Left colon (tissue), 2 donors: ENCODE results near the gene BICC1. TPM values are rescaled to one million over a fixed set of nuclear protein-coding genes. Genes with fewer than 3 reads are reported as not detected.

Experiments
- ATAC-seq: fragments of 200-7000 bp; cut with Tn5 transposase; one replicate; pipeline ENCODE4 v1.9.1; 2020; ENCODE audit warnings: mild to moderate bottlenecking, moderate library complexity
- DNase-seq, 2 donors: peaks; one replicate each; pipeline ENCODE4 v3.0.0-alpha.2; 2020
- intact Hi-C, 2 donors: fragments of 100-400 bp; cut with DNase I in 1 of 2; cut with micrococcal nuclease in 1 of 2; formaldehyde crosslinking; loops; one replicate each; pipeline versions ENCODE4 v1.11.2 to v1.14.0; 2022; cut with DNase I, micrococcal nuclease
- total RNA-seq, 2 donors: library from RNA; stranded (reverse); fragmentation: NEBNext Ultra II Directional; extraction: Animal tissue kit (Norgen Biotek cat#: 25700); gene quantifications; one replicate each; pipeline ENCODE4 v1.2.1, GENCODE V29; 2021
- donor health status: DM: no; HTN: no; CAD: no.
- donor health status: DM: yes; HTN: yes; CAD: no.

Gene BICC1
- total RNA-seq, 2 donors from 2014 or later = 1.7 to 2.5 TPM

DNA sequence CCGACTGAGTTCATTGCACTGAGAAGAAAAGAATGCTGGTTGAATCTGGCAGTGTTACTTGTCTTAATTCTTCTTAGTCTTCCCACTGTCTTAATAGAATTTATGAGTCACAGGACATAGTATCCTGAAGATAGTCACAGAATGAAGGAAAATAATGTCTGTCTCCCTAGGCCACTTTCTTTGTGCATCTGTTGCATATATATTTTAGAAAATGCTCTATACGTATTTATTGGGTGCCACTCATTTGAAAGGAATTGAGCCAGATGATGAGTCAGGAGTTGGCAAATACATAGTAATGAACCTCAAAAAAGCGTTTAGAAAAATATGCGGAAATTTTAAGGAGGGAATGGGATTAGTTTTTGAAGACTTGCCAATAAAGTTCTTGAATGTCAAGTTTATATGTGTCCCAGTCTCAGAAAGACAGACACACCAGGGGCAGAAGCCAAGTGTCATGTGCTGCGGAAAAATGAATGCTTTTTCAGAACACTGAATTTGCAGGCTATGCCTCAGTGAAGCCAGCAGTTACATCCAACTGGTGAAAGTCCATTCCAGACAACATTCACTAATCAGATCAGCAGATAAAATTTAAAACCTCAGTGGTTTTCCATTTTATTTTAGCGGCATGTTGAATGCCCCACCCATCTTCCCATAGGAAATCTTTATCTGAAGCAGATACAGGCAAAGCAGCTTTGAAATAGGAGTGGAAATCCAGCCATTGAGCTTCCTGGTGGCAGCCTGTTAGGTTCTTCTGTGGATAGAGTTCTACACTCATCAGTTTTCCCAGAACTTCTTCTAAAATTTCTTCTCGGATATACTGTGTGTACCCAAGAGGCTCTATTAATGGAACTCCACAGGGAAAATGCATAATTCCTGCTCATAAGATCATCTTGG is 308.4 kb downstream of the BICC1 start:
- DNase-seq = no peak

DNA sequence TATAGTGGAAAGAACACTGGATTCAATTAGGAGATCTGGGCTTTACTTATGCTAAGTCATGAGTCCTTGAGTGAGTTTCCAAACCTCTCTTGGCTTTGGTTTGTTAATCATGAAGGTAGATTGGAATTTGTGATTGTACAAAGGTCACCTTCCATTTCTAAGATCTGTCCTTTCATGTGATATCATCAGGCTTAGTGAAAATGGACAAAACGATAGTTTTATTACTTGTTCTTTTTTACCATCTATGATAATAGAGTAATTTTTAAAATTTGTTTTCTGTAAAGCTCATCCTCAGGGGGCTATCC is 309.0 kb downstream of the BICC1 start:
- intact Hi-C loops = no loop called here
- DNase-seq (no peak), ATAC-seq (no peak)

More for the DNA sequence above, 308.4 kb downstream of the BICC1 start:
- ATAC-seq = no peak
- intact Hi-C loops = no loop called here

DNA sequence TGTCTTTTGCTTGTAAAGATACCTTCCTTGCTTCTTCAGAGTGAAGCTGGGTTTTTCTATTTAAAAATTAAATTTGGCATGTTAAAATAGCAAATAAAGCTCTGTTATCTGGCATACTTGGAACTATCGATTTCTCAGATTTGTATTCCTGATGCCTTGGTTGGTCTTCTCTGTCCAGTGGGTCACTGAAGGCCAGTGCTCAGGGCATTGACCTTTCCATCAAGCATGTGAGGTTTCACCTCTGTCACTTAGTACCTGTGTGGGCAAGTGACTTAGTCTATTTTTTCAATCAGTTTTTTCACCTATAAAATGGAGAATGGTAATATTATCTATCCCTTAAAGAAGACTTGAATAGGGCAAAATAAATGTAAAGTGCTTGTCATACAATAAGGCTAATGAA is 311.3 kb downstream of the BICC1 start:
- no peak for ATAC-seq
- intact Hi-C loops = no loop called here
- no peak for DNase-seq

DNA sequence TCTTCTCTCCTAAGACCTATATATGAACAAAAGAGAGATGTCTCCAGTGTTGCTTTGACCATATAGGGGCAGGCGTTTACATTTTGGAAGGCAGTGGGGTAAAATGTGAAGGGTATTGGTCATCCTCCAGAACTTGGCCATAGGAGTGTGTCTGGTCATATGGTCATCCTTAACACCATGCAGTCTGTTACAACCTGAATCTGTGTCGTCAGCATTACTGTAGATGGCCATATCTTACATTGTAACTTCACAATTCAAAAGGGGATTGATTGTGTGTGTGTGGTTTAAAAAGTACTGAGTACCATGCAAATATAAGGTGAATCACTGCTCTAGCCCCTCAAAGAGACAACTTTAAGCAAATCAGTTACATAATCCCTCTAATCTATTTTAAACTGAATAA is 311.7 kb downstream of the BICC1 start:
- DNase-seq (no peak), ATAC-seq (no peak)
- intact Hi-C loops = no loop called here

DNA sequence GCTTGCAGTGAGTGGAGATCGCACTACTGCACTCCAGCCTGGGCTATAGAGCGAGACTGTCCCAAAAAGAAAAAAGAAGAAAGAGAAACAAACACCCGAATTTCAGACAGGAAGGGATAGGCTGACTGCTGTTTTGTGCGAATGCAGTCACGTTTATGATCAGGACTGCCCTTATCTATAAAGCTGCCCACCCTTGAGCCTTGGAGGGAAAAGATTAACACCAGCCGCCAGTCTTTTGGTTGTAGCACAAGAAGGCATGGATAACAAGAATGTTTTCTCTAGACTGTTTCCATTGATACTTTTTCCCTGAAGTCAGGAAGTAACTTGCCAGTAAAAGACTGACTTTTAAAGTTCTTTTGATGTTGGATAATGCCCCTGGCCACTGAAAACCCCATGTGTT is 314.0 kb downstream of the BICC1 start:
- intact Hi-C loops = no loop called here
- ATAC-seq (no peak), DNase-seq (no peak)

DNA sequence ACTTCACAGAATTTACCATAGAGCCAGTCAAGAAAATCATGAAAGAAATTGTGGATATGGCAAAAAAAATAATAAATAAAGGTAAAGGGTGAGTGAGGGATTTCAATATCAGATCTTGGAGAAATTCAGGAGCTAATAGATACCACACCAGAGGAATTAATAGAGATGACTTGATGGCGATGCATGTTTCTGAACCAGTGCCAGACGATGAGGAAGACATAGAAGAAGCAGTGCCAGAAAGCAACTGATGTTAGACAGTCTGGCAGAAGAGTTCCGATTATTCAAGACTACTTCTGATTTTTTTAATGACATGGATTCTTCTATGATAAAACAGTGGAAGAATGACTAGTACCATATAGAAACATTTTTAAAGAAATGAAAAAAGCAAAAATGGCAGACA is 314.7 kb downstream of the BICC1 start:
- intact Hi-C loops = no loop called here
- DNase-seq = no peak
- no peak for ATAC-seq

DNA sequence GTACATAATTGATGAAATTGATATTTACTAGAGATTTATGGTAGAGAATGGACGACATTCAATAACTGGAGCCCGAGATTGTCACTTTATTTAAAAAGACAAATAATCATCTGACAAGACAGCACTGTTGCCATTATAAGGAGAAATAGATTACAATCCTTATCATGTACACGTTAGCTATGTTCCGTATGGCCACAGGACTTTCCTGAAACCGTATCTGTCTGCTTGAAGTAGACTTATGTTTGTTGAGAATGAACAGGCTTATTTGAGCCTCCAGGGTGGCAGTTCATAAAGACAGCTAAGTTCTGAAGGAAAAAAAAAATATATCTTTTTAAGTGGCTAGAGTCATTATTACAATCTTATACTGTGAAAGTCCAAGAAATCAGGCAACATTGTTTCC is 317.2 kb downstream of the BICC1 start:
- ATAC-seq (no peak), DNase-seq (no peak)
- intact Hi-C loops = no loop called here

DNA sequence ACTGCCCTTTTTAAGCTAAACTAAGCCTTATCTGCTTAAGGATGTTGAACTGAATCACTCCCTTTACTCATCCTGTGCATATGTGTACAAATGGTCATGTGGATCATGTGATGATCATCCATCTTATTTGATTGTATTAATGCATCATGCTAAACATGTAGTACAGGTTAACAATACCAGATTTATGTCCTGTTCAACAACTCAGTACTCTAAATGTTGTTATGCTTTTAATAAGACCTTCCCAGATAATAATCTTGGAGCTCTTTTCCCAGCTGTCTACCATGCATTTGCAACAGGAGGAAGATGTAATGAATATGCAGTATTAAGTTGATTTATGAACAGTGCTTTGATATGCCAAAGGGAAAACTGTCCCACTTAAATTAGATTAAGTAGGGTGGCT is 318.0 kb downstream of the BICC1 start:
- ATAC-seq (no peak), DNase-seq (no peak)
- intact Hi-C loops = no loop called here

DNA sequence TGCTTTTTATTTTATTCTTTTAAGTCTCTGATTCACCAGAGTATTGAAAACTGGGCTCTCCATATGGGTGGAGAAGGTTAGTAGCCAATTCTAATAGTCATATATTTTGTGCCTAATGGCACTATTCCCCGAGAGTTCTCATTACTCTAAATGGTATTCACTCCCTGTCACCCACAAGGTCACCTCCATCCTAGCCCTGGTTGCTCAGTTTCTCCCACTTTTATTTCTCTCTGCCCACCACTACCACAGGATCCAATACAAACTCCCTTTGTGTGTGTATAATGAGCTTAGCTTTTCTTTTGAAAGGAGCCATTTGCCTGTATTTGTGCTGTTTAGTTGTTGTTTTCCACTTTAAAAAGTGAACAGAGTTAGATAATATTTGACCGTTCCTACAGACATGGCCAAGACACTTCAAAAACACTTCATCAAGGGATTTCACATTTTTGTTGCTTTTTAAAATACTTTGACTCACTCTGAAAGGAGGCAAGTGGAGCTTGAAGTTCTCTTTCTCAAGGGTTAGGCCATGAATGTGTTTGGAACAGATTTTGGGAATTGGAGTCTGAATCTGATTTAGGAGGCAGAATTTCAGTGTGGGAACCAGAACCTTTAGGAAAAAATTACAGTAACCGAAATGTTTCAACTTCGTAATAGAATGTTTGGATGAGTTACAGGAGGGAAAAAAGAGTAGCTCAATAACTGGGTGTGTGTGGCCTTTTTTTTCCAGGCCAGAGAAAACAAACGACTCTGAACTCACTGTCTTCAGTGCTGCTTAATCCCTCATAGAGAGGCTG is 321.3 kb downstream of the BICC1 start:
- DNase-seq = no peak
- no peak for ATAC-seq
- intact Hi-C loops = no loop called here

DNA sequence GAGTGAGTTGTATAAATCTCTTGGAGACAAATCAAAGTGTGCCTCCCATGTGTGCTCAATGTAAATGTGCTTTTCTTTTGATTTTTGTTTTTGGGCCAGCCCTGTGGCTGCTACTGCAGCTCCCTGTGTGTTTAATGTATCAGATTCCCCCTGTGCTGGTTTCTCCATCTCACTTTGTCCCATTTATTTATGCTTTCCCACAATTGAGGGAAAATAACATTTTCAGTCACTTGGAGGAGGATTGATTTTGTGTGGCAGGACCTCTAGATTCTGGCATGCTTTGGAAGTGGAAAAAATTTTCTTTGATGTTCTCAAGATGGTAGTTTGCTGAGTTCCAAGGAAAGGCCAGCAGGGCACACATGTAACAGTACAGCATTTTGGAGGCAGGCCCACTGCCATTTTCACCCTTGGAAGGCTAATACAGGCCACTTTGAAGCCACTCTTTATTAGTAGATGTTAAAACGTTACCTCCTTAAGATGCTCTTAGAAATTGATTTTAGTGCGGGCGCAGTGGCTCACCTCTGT is 323.6 kb downstream of the BICC1 start:
- no peak for DNase-seq
- intact Hi-C loops = no loop called here
- ATAC-seq = no peak

DNA sequence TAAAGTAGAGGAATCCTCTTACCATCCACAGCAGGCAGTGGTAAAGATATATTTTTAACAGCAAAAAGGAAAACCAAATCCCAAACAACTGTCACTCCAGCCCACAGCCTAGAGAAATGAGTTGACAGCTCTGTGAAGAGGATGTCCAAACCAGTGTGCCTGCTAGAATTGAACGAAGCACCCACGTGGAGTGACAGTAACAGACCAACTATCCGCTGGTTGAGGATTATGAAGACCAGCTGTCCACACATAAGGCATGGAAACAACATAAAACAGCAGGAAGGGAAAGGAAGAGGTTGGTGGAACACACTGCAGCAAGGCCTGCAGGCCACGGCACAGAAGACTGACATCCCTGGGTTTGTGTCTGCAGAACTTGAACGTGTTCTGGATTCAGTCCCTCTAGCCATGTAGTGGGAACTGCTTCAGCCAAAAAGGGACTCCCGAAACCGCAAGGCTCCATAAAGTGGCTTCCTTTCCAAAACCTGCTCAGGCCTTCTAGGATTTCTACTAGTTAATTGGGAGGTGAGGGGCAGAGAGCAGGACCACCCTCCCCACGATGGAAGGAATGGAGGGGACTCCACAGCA is 324.4 kb downstream of the BICC1 start:
- ATAC-seq (no peak), DNase-seq (no peak)
- intact Hi-C loops = no loop called here

DNA sequence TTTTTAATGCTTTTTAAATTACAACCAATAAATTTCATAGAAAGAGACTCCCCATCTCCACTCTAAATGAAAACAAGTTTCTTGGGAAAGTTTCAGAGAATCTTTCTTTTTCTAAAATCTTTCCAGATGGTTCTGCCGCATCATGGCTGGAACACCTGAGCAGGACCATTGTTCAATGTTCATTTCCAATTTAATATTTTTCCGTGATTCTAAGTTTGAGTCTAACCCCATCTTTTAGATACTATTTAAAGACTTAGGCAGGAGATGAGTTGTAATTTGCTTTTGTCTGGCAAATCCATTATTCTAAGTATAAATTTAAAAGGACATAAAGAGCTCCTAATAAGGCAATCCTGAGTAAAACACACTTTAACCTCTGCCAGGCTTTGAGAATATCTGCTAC is 325.2 kb downstream of the BICC1 start:
- intact Hi-C loops = no loop called here
- no peak for DNase-seq
- ATAC-seq = no peak

DNA sequence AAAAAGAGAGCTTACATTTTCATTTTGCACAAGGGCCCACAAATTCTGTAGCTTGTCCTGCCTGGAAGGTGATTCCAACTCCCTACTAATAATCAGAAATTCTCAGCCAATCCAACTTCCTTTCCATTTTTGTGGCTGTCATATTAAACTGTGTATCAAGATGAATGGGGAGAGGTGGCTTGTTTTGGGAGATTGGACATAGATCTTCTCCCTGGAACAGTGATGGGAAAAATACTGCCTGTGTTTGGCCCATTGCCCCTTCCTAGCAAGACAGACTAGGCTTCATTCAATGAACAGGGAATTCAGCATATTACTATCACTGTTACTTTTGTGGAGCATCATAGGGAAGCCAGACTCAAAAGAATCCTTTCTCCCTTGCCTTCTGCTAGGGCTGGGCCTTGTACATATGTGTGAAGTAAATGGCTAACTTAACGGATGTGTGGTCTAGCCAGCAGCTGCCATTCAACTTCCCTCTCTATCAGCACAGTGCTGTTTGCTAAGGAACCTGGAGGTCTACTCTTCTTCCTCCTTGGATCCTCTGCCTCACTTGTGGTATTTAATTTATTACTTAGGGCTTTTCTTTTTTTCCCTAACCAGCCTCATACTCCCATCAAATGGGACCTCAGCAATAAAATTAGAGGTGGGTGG is 326.0 kb downstream of the BICC1 start:
- ATAC-seq (no peak), DNase-seq (no peak)
- intact Hi-C loops = no loop called here

DNA sequence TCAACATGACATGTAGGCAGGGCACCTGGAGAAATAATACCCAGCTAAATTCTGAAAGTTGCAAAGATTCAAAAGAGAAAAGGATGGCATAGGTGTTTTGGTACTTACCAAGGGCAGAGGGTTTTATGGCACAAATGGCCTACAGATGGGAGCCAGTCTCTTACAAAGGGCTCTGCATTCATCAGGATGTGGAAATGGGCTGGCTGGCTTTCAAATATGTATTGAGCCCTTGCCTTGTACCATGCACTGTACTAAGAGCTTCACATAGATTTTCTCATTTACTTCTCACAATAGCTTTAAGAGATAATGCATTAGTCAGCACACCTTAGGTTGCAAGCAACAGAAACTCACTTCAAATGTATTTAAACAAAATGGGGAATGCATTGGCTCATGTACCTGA is 327.1 kb downstream of the BICC1 start:
- ATAC-seq (no peak), DNase-seq (no peak)
- intact Hi-C loops = no loop called here

DNA sequence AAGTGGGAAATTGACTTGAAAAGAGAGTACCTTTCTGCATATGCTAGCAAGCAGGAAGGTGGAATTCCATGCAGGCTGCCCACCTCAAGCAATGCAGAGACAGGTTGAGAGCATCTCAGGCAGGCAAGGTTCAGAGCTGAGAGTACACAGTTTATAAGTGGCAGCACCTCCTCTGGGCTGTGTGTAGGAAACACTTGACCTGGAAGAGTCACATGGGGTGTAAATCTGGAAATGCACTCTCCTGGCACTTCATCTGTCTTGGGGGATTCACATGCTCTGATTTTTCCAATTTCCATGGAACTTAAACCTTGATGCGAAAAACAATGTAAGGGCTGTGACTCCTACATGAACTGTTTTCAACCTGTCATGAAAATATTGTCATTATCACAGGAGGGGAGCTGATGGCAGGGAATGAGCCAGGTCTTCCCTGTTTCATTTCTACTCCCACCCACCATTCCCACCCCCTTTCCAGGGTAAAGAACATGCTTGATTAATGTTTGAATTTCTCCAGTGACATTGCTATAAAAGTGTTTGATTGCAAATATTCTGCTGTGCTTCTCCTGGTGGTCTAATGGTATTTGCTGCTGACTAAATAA is 328.3 kb downstream of the BICC1 start:
- ATAC-seq (no peak), DNase-seq (no peak)
- intact Hi-C loops = no loop called here

DNA sequence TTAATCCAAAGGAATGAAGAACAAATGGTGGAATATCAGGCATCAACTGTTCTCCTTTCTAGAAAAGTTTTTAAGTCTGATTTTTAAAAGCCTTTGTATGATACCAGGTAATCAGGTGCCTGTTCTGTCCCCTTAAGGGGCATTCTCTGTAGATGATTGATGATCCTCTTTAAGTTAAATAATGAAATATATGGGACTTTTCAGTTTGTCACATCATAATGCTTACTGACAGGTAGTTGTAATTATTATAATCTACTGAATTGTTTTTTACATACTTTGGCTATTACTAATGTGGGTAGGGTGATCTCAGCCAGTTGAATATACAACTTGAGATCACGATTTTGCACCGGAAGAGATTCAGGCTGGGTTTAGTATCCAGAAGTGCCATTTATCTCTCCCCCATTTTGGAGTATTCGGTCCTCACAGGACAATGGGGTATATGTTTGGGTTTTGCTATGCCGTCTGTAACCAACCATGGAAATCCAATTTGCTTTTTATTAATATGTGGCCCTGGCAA is 330.2 kb downstream of the BICC1 start:
- DNase-seq (no peak), ATAC-seq (no peak)
- intact Hi-C loops = no loop called here

DNA sequence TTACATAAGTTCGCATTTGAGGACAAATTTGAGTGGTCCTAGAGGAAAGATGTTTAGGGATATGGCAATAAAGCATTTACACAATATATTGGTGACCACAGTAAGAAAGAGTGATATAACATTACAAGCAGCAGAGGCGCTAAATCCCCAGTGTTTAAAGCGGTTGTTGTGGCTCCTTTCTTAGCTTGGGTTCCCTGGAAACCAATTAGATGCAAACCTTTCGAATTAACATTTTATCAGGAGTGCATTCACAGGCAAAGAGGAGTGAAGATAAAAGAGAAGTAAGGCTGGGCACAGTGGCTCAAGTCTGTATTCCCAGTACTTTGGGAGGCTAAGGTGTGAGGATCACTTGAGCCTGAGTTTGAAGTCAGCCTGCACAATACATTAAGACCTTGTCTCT is 331.1 kb downstream of the BICC1 start:
- DNase-seq (no peak), ATAC-seq (no peak)
- intact Hi-C loops = no loop called here

DNA sequence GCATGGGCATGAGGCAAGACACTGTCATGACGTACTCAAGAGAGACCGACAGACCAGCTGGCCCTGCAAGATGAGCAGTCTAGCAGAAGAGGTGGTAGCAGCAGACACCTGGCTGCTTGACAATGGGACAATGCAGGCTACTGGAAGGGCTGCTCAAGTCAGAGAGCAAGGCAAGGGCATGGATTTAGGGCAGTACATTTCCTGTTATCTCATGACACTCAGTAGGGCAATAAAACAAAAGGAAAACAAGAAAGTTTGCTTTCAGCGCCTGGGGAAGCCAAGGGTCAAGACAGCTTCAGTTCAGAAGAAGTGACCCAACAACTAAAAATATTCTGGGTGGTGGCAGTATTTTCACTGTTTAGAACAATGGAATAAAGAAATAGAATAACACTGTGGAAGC is 332.0 kb downstream of the BICC1 start:
- DNase-seq (no peak), ATAC-seq (peak; percentile 64)
- intact Hi-C loops = no loop called here

DNA sequence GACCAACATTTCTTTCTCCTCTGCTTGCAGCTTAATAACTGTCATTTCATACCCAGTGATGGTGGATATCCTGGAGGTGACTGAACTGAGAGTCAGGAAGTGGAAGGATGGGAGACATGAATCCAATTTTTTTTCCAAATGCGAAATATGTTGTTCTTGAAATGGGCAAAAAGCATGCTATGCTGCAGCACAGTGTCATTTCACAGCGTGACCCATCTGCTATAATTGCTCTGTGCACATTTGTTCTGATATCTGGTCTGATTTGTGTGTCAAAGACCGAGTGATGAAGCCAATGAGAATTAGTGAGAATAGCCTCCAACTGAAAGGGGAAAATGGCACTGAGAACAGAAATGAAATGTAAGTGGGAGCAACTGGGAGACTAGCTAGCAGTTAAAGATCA is 334.2 kb downstream of the BICC1 start:
- DNase-seq (no peak), ATAC-seq (no peak)
- intact Hi-C loops = no loop called here
